Endothelial cell of umbilical vein (primary cell): ENCODE results near the gene WTAP. TPM values are rescaled to one million over a fixed set of nuclear protein-coding genes. Genes with fewer than 3 reads are reported as not detected.
"Not testable (repeated sequence)": the region's sequence is repeated elsewhere in the genome, so short reads cannot be mapped to it uniquely, and the experiment has no call there.

Experiments
- BruUV-seq: library from RNA; stranded (reverse); fragments of 400-500 nt; replicated peaks from 2 replicates; lab custom pipeline; 2021; lab: Mats Ljungman, UMichigan
- CTCF ChIA-PET: fragments of 300-600, 350-600 bp; sonication (Branson Sonifier 250); formaldehyde crosslinking; loops from one replicate; lab custom pipeline; 2021; ENCODE audit warnings: antibody characterized with exemption, inconsistent platforms; lab: Charles Lee
- POLR2A ChIA-PET: fragments of 300-600, 350-600 bp; sonication (Branson Sonifier 250); formaldehyde crosslinking; loops from one replicate; lab custom pipeline; 2021; ENCODE audit warnings: antibody characterized with exemption, inconsistent platforms; lab: Charles Lee
- DNase-seq: peaks from one replicate; pipeline ENCODE4 v3.0.0-alpha.2; 2011; ENCODE audit warnings: low read depth, low spot score
- FAIRE-seq: peaks from 2 replicates; lab custom pipeline; 2011; peaks lifted over from hg19 to GRCh38; lab: Jason Lieb, UNC
- H2AFZ ChIP-seq: 2 replicates; pipeline ENCODE4 v1.6.0; 2012; ENCODE audit warnings: low read depth, low read length, control low read depth, inconsistent platforms
- H3K27ac ChIP-seq: 2 replicates; pipeline ENCODE4 v1.5.1; 2011; ENCODE audit warnings: low read depth, mild to moderate bottlenecking, control low read depth, low read length, moderate library complexity; ENCODE audit not compliant: insufficient read depth
- H3K27me3 ChIP-seq, 2 experiments: 2 replicates each; pipeline versions ENCODE4 v1.6.0 to v1.6.1; 2011; ENCODE audit warnings: low read length in 2 of 2, mixed read lengths in 1 of 2; ENCODE audit not compliant: control insufficient read depth in 2 of 2, insufficient read depth in 2 of 2
- H3K36me3 ChIP-seq, 2 experiments: 2 replicates in 1 of 2; 3 replicates in 1 of 2; pipeline ENCODE4 v1.5.1; 2011; ENCODE audit warnings: low read length in 2 of 2, mild to moderate bottlenecking in 1 of 2, moderate library complexity in 1 of 2; ENCODE audit not compliant: control insufficient read depth in 2 of 2, insufficient read depth in 2 of 2; ENCODE audit errors: extremely low read depth in 1 of 2
- H3K4me1 ChIP-seq: 3 replicates; pipeline ENCODE4 v1.5.1; 2011; ENCODE audit warnings: mild to moderate bottlenecking, low read length; ENCODE audit not compliant: control insufficient read depth, insufficient read depth; ENCODE audit errors: extremely low read depth
- H3K4me2 ChIP-seq: 2 replicates; pipeline ENCODE4 v1.6.1; 2011; ENCODE audit warnings: low read length, control low read depth, mixed read lengths; ENCODE audit not compliant: insufficient read depth
- H3K4me3 ChIP-seq, 3 experiments: fragments of 200-600 bp in 1 of 3; sonication (generic), shearing (Covaris generic) in 1 of 3; replicated peaks in 1 of 3; 2 replicates each; pipeline ENCODE4 v1.5.1; 2011 to 2016; ENCODE audit warnings: control low read depth in 3 of 3, low read length in 3 of 3, mild to moderate bottlenecking in 2 of 3, inconsistent platforms in 1 of 3, low read depth in 1 of 3, moderate library complexity in 1 of 3; ENCODE audit not compliant: insufficient read depth in 1 of 3
- H3K79me2 ChIP-seq: 2 replicates; pipeline ENCODE4 v1.6.0; 2012; ENCODE audit warnings: low read length, inconsistent platforms; ENCODE audit not compliant: control insufficient read depth, insufficient read depth
- H3K9ac ChIP-seq: replicated peaks from 2 replicates; pipeline ENCODE3; 2011; ENCODE audit warnings: low read length, control low read depth; ENCODE audit not compliant: insufficient read depth; ENCODE audit errors: extremely low read depth
- H3K9me1 ChIP-seq: replicated peaks from 3 replicates; pipeline ENCODE4 v1.6.0; 2011; ENCODE audit warnings: mild to moderate bottlenecking, low read length; ENCODE audit not compliant: control insufficient read depth, insufficient read depth; ENCODE audit errors: extremely low read depth
- H3K9me3 ChIP-seq: replicated peaks from 2 replicates; pipeline ENCODE4 v1.5.1; 2012; ENCODE audit warnings: low read length, inconsistent platforms; ENCODE audit not compliant: control insufficient read depth, insufficient read depth
- H4K20me1 ChIP-seq: replicated peaks from 2 replicates; pipeline ENCODE3; 2011; ENCODE audit warnings: mild to moderate bottlenecking, low read length; ENCODE audit not compliant: control insufficient read depth, insufficient read depth; ENCODE audit errors: extremely low read depth
- CTCF ChIP-seq, 2 donors: IDR thresholded peaks; 1 replicate in 1 of 2; 2 replicates in 1 of 2; pipeline ENCODE4 v1.5.1; 2011; ENCODE audit warnings: low read length in 2 of 2, mild to moderate bottlenecking in 2 of 2, moderate library complexity in 2 of 2, control low read depth in 1 of 2, inconsistent platforms in 1 of 2, low read depth in 1 of 2; ENCODE audit not compliant: insufficient read depth in 1 of 2; ENCODE audit errors: extremely low read depth in 1 of 2
- EZH2 ChIP-seq: IDR thresholded peaks from 2 replicates; pipeline ENCODE4 v1.6.1; 2012; ENCODE audit warnings: borderline replicate concordance, low read depth, mild to moderate bottlenecking, moderate library complexity, low read length, inconsistent platforms; ENCODE audit not compliant: severe bottlenecking
- FOS ChIP-seq: IDR thresholded peaks from 2 replicates; pipeline ENCODE4 v1.6.1; 2011; ENCODE audit warnings: mild to moderate bottlenecking, low read length, moderate library complexity, borderline replicate concordance; ENCODE audit not compliant: insufficient read depth
- GATA2 ChIP-seq: IDR thresholded peaks from 2 replicates; pipeline ENCODE4 v1.7.0; 2011; ENCODE audit warnings: low read depth, mild to moderate bottlenecking, moderate library complexity, mixed read lengths, low read length; ENCODE audit not compliant: insufficient read length, insufficient read depth
- JUN ChIP-seq: IDR thresholded peaks from 2 replicates; pipeline ENCODE4 v1.6.1; 2011; ENCODE audit warnings: borderline replicate concordance, low read depth; ENCODE audit not compliant: insufficient read length, insufficient read depth
- MAX ChIP-seq: IDR thresholded peaks from 2 replicates; pipeline ENCODE4 v1.6.1; 2011; ENCODE audit not compliant: insufficient read depth, insufficient read length
- MYC ChIP-seq: IDR thresholded peaks from one replicate; pipeline ENCODE4 v1.6.1; 2011; ENCODE audit warnings: mild to moderate bottlenecking, low read depth, low read length
- POLR2A ChIP-seq: IDR thresholded peaks from 2 replicates; pipeline ENCODE4 v1.6.1; 2012; ENCODE audit warnings: low read depth, mild to moderate bottlenecking, control low read depth, low read length
- POLR2AphosphoS5 ChIP-seq: IDR thresholded peaks from 2 replicates; pipeline ENCODE4 v1.6.1; 2012; ENCODE audit warnings: low read depth, mild to moderate bottlenecking, control low read depth, low read length, moderate library complexity; ENCODE audit not compliant: insufficient read depth
- dilution Hi-C: fragments of 300-500 bp; cut with MboI; formaldehyde crosslinking; loops from one replicate; pipeline ENCODE4 v1.15.0; 2019; ENCODE audit warnings: low sequenced_read_pairs; ENCODE audit not compliant: extremely low pct_ligation_motif_present
- intact Hi-C: fragments of 100-400 bp; cut with micrococcal nuclease; formaldehyde crosslinking; loops from one replicate; pipeline ENCODE4 v1.10.0; 2022
- polyA plus RNA-seq, 4 experiments: library from polyadenylated mRNA; depleted of rRNA in 3 of 4; stranded (reverse) in 3 of 4; unstranded in 1 of 4; fragments of >200 nt; gene quantifications; 2 replicates each; pipeline versions ENCODE4 v1.2.1 to v1.2.3, GENCODE V29; 2011 to 2012; ENCODE audit warnings: missing spikeins in 1 of 4
- total RNA-seq: library from RNA; stranded (reverse); gene quantifications from 2 replicates; pipeline ENCODE4 v1.2.3, GENCODE V29; 2021

Gene WTAP
- total and polyA plus RNA-seq, 2 donors (not counting 3 experiments of a cell fraction or from before 2014, with no cell fraction given), result 21.7 to 81.6 TPM

DNA sequence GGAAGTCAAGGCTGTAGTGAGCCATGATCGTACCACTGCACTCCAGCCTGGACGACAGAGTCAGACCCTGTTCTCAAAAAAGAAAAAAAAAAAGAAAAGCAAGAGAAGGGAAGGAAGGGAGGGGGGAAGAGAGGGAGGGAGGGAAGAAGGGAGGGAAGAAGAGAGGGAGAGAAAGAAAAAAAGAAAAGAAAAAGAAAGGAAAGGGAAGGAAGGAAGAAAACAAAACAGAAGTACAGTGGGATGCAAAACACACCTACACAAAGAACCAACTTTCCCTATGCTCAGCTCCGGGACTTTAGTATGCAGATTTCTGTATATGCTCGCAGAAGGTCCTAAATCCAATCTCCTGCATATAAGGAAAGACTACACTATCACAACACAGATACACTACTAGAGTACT is 2.5 kb upstream of the WTAP start:
- dilution Hi-C loops (no loop called here), intact Hi-C loops (no loop called here)
- TF ChIP-seq POLR2AphosphoS5 (no peak), MYC (no peak), CTCF (IDR thresholded peaks at IDR 0.05; ENCODE audit: extremely low read depth in 1 of 2, insufficient read depth in 1 of 2, low read depth in 1 of 2, low read length in 2 of 2) (no peak), GATA2 (no peak), MAX (no peak), POLR2A (no peak), EZH2 (no peak), FOS (no peak), JUN (no peak)
- FAIRE-seq (no peak), DNase-seq (no peak)
- Histone ChIP-seq H4K20me1 (peaks cover 8% of the 10 kb centered on the region), H3K9me1 (no peaks in the 10 kb centered on the region), H3K4me3 (no peak overlapping the region), H3K36me3 (no peaks in the 10 kb centered on the region), H2AFZ (no peak overlapping the region), H3K4me2 (no peak overlapping the region), H3K4me1 (peaks cover 14% of the 10 kb centered on the region), H3K27ac (no peak overlapping the region), H3K79me2 (peaks cover 43% of the 10 kb centered on the region), H3K9ac (no peak overlapping the region), H3K9me3 (no peaks in the 10 kb centered on the region), H3K27me3 (no peaks in the 10 kb centered on the region)
- ChIA-PET POLR2A (no interaction called here), CTCF (no interaction called here)
- no TSS peak for BruUV-seq

GRCh38 chr6:159725208-159725607 is 2.1 kb upstream of the WTAP start:
- CTCF ChIA-PET, result not testable (repeated sequence)

More at GRCh38 chr6:159725208-159725607, 2.1 kb upstream of the WTAP start:
- H3K9me1 ChIP-seq, BruUV-seq, H3K36me3 ChIP-seq, H3K27ac ChIP-seq, DNase-seq, H2AFZ ChIP-seq, FAIRE-seq, dilution Hi-C loops, H3K4me2 ChIP-seq, intact Hi-C loops, H3K27me3 ChIP-seq, H3K9me3 ChIP-seq, H3K9ac ChIP-seq, H3K4me3 ChIP-seq: not testable (repeated sequence)
- peaks cover 17% of the 10 kb centered on the region for H3K4me1 ChIP-seq
- POLR2A ChIA-PET, result interaction anchor here (0.6 kb wide), 1 partner anchor 80 kb away, joined by 4 read pairs; no protein-coding TSS in a partner anchor
- H3K79me2 ChIP-seq, result peaks cover 48% of the 10 kb centered on the region
- H4K20me1 ChIP-seq, result peaks cover 10% of the 10 kb centered on the region
